Daoy (cell line): ENCODE data around the gene BAZ1B. TPM values are rescaled to one million over a fixed set of nuclear protein-coding genes. Genes with fewer than 3 reads are reported as not detected.
A peak's percentile ranks its signal among the peaks of the same experiment; 100 is the strongest.
"Not testable (repeated sequence)": the region's sequence is repeated elsewhere in the genome, so short reads cannot be mapped to it uniquely, and the experiment has no call there.

ENCODE experiments used
- DNase-seq: peaks from one replicate; pipeline ENCODE4 v3.0.0-alpha.2; 2015; ENCODE audit warnings: low read depth
- total RNA-seq: library from RNA; depleted of rRNA; stranded (reverse); fragments of >200 nt; shearing (Covaris generic); gene quantifications from 2 replicates; pipeline ENCODE4 v1.2.3, GENCODE V29; 2014

BAZ1B gene
- total RNA-seq, 1 experiment from 2014 or later, result 133 TPM

DNA sequence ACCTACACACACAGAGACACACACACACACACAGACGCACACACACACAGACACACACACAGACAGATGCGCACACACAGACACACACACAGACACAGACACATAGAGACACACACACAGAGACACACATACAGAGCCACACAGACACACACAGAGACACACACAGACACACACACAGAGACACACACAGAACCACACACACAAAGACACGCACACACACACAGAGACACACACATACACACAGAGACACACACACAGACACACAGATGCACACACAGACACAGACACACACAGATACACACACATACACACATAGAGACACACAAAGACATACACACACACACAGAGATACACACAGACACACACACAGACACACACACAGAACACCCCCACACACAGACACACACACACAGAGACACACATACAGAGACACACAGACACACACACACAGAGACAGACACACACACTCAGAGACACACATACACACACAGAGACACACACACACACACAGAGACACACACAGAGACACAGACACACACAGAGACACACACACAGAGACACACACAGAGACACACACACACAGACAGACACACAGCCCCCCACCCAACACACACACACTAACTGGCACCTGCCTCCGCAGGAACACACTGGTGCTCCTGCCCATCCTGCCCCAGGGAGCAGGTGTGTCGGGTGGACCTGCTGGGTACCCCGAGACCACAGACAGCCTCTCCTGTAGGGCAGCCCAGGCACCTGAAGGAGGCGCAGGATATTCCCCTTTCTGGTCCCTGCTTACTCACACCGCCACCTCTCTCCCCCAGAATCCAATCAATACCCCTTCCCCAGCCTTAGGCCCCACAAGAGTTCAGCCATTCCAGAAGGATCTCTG lies 93.9 kb downstream of the BAZ1B start:
- no peak for DNase-seq

DNA sequence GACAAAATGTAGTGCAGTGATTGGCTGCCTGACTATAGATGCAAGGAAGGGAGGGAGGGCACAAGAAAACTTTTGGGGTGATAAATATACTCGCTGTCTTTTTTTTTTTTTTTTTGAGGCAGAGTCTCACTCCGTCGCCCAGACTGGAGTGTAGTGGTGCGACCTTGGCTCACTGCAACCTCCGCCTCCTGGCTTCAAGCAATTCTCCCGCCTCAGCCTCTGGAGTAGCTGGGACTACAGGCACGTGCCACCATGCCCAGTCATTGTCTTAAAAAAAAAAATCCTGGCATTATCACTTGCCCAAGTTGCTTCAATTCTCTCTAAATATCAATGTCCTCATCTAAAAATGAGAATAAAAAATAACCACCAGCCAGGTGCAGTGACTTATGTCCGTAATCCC lies 96.1 kb downstream of the BAZ1B start:
- DNase-seq, result no peak

DNA sequence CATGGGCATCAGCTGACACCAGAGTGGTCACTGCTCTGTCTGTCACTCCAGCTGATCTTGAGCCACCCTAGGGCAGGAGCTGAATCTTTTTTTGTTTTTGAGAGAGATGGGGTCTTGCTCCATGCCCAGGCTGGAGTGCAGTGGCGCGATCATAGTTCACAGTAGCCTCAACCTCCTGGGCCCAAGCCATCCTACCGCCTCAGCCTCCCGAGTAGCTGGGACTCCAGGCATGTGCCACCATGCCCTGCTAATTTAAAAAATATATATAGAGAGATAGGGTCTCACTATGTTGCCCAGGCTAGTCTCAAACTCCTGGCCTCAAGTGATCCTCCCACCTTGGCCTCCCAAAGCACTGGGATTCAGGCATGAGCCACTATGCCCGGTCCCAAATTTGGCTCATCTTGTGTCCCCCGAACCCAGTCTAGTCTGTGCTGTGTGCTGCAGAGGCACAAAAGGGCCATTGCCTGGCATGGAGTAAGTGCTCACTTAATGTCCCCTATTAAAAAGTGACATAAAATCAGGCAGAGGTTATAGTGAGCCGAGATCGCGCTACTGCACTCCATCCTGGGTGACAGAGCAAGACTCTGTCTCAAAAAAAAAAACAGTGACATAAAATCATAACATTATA lies 96.6 kb downstream of the BAZ1B start:
- DNase-seq, result no peak

DNA sequence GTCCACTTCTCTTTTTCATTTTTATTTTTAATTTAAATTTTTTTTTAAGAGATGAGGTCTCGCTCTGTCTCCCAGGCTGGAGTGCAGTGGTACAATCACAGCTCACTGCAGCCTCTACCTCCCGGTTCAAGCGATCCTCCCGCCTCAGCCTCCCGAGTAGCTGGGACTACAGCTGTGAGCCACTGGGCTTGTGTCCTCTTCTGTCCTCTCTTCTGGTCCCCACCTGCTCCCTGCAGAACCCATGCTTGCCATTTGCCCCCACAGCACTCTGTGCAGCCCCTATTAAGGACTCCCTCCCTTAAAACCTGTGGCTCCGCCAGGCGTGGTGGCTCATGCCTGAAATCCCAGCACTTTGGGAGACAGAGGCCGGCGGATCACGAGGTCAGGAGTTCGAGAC lies 97.6 kb downstream of the BAZ1B start:
- DNase-seq, result no peak

DNA sequence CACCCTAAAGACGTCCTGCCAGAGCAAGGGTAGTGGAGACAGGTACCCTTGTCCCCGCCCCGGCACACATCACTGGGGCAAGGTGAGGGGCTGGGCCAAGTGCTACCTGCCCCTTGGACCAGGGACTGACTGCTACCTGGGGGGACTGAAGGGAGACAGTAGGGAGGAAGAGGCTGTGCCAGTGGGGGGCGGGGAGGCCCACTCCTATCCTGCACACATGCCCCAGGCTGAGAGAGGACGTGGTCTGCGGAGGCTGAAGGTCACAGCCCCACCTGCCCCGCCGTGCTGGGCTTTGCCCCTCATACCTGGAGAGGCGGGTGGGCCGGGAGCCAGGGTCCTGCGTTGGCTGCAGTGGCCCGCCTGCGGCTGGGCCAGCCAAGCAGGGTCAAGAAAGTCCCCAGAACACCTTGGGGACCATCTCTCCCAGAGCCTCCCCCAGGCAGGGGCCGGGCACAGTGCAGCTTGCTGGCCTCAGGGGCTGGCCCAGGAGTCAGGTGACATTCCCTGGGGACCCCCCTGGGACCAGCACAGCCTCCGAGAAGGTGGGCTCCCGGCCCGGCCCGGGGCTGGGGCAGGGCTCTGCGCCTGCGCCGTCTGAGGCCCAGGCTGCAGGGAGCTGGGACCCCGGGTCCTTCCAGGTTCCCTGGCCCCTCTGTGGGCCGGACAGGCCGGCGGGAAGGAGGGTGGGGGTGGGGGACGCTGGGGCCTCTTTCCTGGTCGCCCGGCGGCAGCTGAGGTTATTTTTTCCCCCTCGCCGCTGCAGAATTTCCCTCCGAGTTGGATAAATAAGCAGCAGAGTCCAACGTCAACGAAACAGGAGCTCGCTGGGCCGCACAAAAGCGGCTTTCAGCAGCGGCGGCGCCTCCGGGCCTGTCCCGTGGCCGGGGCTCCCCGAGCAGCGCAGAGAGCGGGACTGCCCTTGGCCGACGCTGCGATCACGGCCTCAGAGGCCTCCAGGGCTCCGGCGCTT lies 98.3 kb downstream of the BAZ1B start:
- DNase-seq, result no peak

DNA sequence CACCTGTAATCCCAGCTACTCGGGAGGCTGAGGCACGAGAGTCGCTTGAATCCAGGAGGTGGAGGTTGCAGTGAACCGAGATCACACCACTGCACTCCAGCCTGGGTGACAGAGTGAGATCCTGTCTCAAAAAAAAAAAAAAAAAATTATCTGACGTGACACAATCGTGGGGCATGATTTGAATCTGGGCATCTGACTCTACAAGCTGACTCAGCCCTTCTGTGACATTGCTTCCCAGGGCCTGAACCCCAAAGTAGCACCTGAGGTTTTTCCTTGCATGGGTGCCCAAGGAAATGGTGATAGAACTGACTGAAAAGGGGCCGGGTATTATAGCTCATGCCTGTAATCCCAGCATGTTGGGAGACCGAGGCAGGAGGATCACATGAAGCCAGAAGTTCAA lies 101.5 kb downstream of the BAZ1B start:
- DNase-seq, result not testable (repeated sequence)

DNA sequence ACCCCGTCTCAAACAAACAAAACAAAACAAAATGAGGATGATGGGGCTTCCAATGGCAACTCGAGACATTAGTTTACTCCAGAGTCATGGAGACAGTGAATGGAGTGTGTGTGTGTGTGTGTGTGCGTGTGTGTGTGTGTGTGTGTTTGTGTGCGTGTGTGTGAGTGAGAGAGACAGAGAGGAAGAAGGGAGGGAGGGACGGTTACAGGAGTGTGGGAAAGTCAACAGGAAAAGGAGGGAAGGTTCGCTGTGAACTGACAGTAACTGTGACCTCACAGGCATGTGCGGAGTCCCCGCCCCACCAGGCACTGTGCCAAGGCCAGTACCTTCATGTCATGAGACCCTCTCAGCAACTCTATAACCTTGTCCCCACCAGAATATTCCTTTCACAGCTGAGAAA lies 102.1 kb downstream of the BAZ1B start:
- DNase-seq, result peak; percentile 68

DNA sequence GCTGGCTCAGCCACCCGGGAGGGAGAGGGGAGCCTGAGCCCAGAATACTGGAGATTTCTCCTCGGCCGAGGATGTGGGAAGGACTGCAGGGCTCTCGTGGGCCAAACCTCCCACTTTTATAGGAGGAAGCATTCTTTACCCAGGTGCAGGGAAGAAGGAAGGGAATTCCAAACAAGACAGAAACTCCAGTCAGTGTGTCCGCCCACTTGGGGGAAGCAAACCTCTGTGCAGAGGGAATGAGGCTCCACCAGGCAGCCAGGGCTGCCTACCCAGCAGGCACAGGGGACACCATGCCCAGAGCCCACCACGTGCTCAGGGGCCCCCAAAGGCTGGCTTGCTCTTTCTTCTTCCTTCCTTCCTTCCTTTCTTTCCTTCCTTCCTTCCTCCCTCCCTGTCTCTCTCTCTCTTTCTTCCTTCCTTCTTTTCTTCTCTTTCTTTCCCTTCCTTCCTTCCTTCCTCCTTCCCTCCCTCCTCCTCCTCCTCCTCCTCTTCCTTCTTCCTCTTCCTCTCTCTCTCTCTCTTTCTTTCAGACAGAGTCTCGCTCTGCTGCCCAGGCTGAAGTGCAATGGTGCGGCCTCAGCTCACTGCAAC lies 103.9 kb downstream of the BAZ1B start:
- DNase-seq, result no peak

DNA sequence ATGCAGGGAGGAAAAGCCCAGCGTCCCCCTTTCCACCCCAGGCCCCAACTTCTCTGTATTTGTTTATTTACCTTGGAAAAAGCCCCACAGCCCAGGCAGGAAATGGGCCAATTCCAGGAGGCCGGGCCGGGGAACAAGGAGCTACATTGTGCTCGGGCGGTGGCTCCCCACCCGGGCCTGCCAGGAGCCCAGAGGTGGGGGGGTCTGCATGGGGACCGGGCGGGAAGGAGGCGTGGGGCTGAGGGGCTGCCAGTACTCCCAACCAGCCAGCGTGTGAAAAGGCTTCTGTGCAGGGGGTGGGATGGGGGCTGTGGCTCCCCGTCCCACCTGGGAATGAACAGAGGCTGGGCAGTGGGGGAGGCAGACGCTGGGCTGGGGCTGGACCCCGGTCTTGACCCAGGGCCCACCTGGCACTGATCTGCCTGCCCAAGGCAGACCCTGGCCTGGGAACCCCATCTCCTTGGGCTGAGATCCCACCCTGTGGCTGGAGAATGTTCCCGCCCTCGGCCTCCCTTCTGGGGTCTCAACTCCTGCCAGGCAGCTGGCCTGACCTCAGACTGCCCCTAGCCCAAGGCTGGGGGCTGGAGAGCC lies 111.5 kb downstream of the BAZ1B start:
- DNase-seq, result peak; percentile 78

DNA sequence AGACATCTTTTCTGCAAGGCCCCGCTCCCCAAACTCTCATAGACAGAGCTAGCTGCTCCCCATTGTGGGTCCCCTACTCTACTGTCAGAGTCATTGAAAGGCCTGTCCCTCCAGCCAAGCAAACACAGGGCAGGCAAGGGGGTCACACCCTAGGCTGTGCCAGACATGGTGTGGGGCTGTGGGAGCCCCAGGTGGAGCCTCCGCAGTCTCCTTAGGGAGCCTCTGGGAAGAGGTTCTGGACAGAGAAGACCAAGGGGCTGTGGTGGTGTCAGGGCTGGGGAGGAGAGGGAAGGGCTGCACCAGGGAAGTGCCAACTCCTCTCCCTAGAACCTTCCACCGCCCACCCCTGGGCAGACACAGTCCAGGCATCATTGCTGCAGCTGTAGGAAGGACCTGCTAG lies 117.2 kb downstream of the BAZ1B start:
- not testable (repeated sequence) for DNase-seq

DNA sequence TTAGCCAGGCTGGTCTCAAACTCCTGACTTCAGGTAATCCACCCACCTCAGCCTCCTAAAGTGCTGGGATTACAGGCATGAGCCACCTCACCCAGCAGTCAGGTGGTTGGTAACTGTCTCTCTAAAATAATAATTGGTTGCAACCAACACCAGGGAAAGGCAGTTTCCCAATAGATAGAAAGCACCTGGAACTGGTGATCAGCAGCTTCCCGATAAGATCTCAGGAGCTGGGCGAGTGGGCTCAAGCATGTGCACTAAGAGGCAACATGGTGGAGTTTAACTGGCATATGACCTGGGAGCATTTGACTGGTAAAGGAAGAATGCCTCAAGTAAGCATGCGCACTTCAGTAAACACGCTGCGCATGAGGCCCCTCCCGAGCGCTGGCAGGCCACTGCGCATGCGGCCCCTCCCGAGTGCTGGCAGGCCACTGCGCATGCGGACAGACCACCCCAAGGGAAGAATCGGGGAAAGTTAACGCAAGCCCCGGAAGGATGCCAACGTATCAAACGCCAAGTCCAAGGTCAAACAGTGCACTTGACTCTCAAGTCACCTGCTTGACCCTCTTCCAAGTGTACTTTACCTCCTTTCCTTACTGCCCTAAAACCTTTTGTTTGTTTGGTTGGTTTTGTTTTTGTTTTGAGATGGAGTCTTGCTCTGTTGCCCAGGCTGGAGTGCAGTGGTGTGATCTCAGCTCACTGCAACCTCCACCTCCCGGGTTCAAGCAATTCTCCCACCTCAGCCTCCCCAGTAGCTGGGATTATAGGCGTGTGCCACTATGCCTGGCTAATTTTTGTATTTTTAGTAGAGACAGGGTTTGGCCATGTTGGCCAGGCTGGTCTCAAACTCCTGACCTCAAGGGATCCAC lies 122.7 kb downstream of the BAZ1B start:
- not testable (repeated sequence) for DNase-seq

DNA sequence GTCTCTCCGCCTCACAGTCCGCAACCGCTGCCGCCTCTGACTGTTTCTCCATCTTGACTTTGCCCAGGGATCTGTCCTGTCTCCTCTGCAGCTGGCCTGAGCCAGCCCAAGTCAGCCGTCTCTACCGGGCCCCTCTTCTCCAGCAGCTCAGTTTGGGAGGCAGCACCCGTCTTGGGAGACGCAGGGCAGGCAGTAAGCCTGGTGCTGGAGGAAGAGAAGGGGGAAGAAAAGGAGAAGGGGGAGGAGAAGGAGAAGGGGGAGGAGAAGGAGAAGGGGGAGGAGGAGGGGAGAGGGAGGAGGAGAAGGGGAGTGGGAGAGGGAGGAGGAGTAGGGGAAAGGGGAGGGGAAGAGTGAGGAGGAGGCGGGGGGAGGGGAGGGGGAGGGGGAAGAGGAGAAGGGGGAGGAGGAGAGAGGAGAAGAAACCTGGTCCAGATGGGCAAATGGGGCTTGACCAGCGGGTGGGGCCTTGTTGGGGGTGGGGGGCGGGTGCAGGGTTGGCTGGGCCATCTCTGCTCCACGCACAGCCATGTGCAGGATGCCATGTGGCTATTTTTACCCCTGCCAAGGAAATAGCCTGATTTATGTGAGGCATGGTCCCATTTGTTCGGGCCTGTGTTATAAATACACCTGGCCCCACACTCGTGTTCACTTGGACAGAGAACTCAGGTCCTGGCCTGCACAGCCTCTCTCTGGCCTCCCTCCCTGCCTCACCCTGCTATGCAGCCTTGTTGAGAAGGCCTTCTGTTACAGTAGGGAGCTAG lies 124.4 kb downstream of the BAZ1B start:
- DNase-seq, result no peak

DNA sequence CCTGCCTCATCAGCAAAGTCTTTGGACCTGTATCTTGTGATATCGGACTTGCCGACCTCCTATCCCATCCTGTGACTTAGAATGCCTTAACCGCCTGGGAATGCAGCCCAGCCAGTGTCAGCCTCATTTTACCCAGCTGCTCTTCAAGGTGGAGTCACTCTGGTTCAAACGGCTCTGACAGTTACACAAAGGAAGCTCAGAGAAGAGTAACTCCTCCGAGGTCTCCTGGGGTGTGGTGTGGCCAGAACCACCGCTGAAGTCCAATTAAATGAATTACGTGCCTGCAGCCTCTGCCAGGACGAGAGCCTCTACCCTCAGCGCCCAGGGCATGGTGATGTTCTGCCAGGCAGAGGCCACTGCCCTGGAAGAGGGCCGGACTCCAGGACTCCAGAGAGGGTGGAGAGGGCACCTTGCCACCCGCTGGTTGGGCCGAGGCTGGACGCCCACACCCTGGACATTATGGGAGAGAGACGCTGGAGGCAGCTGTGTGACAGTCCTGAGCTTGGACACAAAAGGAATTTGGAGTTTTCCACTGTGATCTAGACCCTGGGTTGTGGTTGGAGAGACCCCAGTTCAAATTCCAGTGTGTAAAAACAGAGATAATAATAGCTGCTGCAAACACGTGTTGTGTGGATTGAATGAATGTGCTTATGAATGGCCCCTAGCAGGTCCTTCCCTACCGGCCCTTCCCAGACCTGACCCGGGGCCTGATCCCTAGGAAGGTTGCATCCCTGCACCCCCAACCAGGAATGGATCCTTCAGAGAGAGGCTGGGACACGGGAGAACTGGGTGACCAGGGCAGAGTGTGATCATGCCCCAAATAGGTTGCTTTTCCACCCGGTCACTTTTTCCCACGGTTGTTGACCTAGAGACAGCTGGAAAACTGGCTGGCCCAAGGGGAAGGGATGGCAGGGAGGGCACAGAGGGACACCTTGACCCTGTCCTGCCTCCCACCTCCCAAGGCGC lies 126.3 kb downstream of the BAZ1B start:
- no peak for DNase-seq

DNA sequence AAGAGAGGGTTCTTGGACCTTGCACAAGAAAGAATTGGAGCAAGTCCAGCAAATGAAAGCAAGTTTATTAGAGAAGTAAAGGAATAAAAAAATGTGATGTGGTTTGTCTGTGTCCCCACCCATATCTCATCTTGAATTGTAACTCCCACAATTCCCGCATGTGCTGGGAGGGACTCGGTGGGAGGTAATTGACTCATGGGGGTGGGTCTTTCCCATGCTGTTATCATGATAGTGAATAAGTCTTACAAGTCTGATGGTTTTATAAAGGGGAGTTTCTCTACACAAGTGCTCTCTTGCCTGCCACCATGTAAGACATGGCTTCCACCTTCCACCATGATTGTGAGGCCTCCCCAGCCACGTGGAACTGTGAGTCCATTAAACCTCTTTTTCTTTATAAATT lies 127.7 kb downstream of the BAZ1B start:
- peak; percentile 69 for DNase-seq

DNA sequence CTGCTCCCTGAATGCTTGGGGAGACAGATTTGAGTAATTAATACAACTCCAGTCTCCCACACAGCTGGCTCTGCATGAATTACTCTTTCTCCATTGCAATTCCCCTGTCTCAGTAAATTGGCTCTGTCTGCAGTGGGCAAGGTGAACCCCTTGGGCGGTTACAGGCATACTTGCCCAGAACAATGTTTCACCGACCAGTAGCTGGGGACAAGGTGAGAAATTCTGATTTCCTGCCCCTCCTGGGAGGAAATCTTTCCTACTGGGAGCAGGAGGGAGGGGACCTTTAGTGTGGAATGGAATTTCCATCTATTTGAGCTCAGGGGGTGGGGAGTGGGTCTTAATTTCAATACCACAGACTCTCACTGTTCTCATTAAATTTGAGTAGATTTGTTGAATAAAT lies 130.7 kb downstream of the BAZ1B start:
- no peak for DNase-seq
